ENCODE results near the gene KCNK3.

The KCNK3 gene

GRCh38 chr2:26738481-26738880, 46.0 kb downstream of the KCNK3 start:
- Histone ChIP-seq H3K27me3 (ENCODE audit: insufficient read depth, poor library complexity, severe bottlenecking) (peaks cover 9% of the 10 kb centered on the region), H3K4me3 (replicated peaks; ENCODE audit: insufficient read depth, low read length) (no peak overlapping the region), H3K27ac (replicated peaks) (no peak overlapping the region)
- TF ChIP-seq GABPA (IDR thresholded peaks at IDR 0.05; ENCODE audit: low read depth), result no peak
- TF ChIP-seq, protein P1, sequence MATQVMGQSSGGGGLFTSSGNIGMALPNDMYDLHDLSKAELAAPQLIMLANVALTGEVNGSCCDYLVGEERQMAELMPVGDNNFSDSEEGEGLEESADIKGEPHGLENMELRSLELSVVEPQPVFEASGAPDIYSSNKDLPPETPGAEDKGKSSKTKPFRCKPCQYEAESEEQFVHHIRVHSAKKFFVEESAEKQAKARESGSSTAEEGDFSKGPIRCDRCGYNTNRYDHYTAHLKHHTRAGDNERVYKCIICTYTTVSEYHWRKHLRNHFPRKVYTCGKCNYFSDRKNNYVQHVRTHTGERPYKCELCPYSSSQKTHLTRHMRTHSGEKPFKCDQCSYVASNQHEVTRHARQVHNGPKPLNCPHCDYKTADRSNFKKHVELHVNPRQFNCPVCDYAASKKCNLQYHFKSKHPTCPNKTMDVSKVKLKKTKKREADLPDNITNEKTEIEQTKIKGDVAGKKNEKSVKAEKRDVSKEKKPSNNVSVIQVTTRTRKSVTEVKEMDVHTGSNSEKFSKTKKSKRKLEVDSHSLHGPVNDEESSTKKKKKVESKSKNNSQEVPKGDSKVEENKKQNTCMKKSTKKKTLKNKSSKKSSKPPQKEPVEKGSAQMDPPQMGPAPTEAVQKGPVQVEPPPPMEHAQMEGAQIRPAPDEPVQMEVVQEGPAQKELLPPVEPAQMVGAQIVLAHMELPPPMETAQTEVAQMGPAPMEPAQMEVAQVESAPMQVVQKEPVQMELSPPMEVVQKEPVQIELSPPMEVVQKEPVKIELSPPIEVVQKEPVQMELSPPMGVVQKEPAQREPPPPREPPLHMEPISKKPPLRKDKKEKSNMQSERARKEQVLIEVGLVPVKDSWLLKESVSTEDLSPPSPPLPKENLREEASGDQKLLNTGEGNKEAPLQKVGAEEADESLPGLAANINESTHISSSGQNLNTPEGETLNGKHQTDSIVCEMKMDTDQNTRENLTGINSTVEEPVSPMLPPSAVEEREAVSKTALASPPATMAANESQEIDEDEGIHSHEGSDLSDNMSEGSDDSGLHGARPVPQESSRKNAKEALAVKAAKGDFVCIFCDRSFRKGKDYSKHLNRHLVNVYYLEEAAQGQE (IDR thresholded peaks at IDR 0.05; ENCODE audit: insufficient replicate concordance, low read depth), result no peak
- TF ChIP-seq POLR2AphosphoS5 (IDR thresholded peaks at IDR 0.05; ENCODE audit: low read depth), result no peak
- no peak for TF ChIP-seq CTCF (IDR thresholded peaks at IDR 0.05; ENCODE audit: insufficient read depth, low read length)
- no peak for TF ChIP-seq SPI1 (IDR thresholded peaks at IDR 0.05; ENCODE audit: borderline replicate concordance, low read depth)
- DNase-seq (ENCODE audit: low read depth in 1 of 2, low spot score in 1 of 2), result no peak

DNA sequence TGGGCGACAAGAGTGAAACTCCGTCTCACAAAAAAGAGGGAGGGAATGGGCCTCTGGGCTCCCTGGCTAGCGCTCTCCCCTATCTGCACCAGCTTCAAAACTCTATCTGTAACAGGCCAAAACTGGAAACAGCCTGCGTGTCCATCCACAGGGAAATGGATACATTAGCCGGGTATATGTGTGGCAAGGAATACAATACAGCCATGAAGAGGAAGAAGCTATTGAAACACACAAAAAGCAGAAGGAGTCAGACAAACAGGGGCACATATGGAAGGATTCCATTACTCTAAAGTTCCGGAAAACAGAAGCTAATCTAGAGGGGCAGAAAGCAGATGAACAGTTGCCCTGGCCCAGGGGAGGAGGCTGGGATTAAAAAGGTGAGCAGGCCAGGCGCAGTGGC, 47.0 kb downstream of the KCNK3 start:
- no peak for TF ChIP-seq SPI1 (IDR thresholded peaks at IDR 0.05; ENCODE audit: borderline replicate concordance, low read depth)
- no peak for TF ChIP-seq POLR2AphosphoS5 (IDR thresholded peaks at IDR 0.05; ENCODE audit: low read depth)
- TF ChIP-seq, protein P1 (IDR thresholded peaks at IDR 0.05; ENCODE audit: insufficient replicate concordance, low read depth), result no peak
- TF ChIP-seq GABPA (IDR thresholded peaks at IDR 0.05; ENCODE audit: low read depth), result no peak
- TF ChIP-seq CTCF (IDR thresholded peaks at IDR 0.05; ENCODE audit: insufficient read depth, low read length), result no peak
- no peak overlapping the region for H3K4me3 ChIP-seq (replicated peaks; ENCODE audit: insufficient read depth, low read length)
- H3K27ac ChIP-seq (replicated peaks), result no peak overlapping the region
- H3K27me3 ChIP-seq (ENCODE audit: insufficient read depth, poor library complexity, severe bottlenecking), result peaks cover 9% of the 10 kb centered on the region
- no peak for DNase-seq (ENCODE audit: low read depth in 1 of 2, low spot score in 1 of 2)

DNA sequence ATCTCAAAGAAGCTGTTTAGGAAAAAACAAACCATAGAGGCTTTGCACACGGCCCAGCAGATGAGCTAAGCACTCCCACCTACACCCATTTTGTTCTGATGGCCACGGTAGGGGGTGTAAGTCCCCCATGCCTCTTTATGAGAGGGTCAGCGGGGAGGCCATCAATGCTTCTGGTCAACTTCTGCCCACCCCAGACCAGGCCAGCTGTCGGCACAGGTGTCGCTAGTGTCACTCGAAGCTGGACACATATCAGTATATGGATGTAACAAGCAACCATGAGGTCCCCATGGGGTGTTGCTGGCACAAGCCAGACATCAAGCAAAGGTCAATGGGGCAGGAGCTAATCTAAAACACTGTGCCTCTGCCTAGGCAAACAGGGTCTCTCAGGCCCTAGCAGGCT, 47.8 kb downstream of the KCNK3 start:
- Histone ChIP-seq H3K27ac (replicated peaks) (no peak overlapping the region), H3K27me3 (ENCODE audit: insufficient read depth, poor library complexity, severe bottlenecking) (peaks cover 9% of the 10 kb centered on the region), H3K4me3 (replicated peaks; ENCODE audit: insufficient read depth, low read length) (no peak overlapping the region)
- no peak for DNase-seq (ENCODE audit: low read depth in 1 of 2, low spot score in 1 of 2)
- TF ChIP-seq GABPA (IDR thresholded peaks at IDR 0.05; ENCODE audit: low read depth) (no peak), SPI1 (IDR thresholded peaks at IDR 0.05; ENCODE audit: borderline replicate concordance, low read depth) (no peak), POLR2AphosphoS5 (IDR thresholded peaks at IDR 0.05; ENCODE audit: low read depth) (no peak), CTCF (IDR thresholded peaks at IDR 0.05; ENCODE audit: insufficient read depth, low read length) (no peak)
- TF ChIP-seq, protein P1 (IDR thresholded peaks at IDR 0.05; ENCODE audit: insufficient replicate concordance, low read depth), result no peak

Data from HL-60 (cell line).